Spleen (tissue), 11 donors: Measurements from ENCODE around the gene TMEM128. TPM values are rescaled to one million over a fixed set of nuclear protein-coding genes. Genes with fewer than 3 reads are reported as not detected.

ENCODE experiments used
- DNase-seq: peaks from one replicate; pipeline ENCODE4 v3.0.0-alpha.2; 2020
- H3K27ac ChIP-seq, 8 donors: fragments of 200-600 bp; sonication (generic) in 7 of 8; 1 replicate in 4 of 8; 2 replicates in 4 of 8; pipeline versions ENCODE4 v1.5.0 to v1.8.0; 2016 to 2021; ENCODE audit warnings: inconsistent platforms in 4 of 8, mild to moderate bottlenecking in 4 of 8, moderate library complexity in 1 of 8
- H3K27me3 ChIP-seq, 7 donors: fragments of 200-600 bp; sonication (generic) in 6 of 7; replicated peaks in 1 of 7; 1 replicate in 4 of 7; 2 replicates in 3 of 7; pipeline versions ENCODE4 v1.5.0 to v1.8.0; 2016 to 2021; ENCODE audit warnings: inconsistent platforms in 3 of 7, mild to moderate bottlenecking in 1 of 7
- H3K36me3 ChIP-seq, 6 donors: fragments of 200-600 bp; sonication (generic) in 5 of 6; 1 replicate in 4 of 6; 2 replicates in 2 of 6; pipeline versions ENCODE4 v1.5.0 to v1.8.0; 2016 to 2021; ENCODE audit warnings: inconsistent platforms in 2 of 6
- H3K4me1 ChIP-seq, 6 donors: fragments of 200-600 bp; sonication (generic) in 5 of 6; 1 replicate in 3 of 6; 2 replicates in 3 of 6; pipeline versions ENCODE4 v1.5.0 to v1.8.0; 2016 to 2021; ENCODE audit warnings: inconsistent platforms in 3 of 6
- H3K4me3 ChIP-seq, 8 donors: fragments of 200-600 bp; sonication (generic) in 7 of 8; 1 replicate in 4 of 8; 2 replicates in 4 of 8; pipeline versions ENCODE4 v1.5.0 to v1.8.0; 2016 to 2021; ENCODE audit warnings: inconsistent platforms in 4 of 8, mild to moderate bottlenecking in 4 of 8, moderate library complexity in 2 of 8
- H3K9me3 ChIP-seq, 8 donors: fragments of 200-600 bp; sonication (generic) in 7 of 8; 1 replicate in 4 of 8; 2 replicates in 4 of 8; pipeline versions ENCODE4 v1.5.0 to v1.8.0; 2016 to 2021; ENCODE audit warnings: inconsistent platforms in 4 of 8
- CTCF ChIP-seq, 11 experiments: fragments of 200-600 bp in 7 of 11; fragments of 450-650 bp in 4 of 11; sonication (generic) in 4 of 11; IDR thresholded peaks in 8 of 11; conservative IDR thresholded peaks in 3 of 11; 1 replicate in 7 of 11; 2 replicates in 4 of 11; pipeline versions ENCODE4 v1.4.0 to v1.8.0; 2016 to 2021; ENCODE audit warnings: antibody characterized with exemption in 11 of 11, inconsistent platforms in 4 of 11, mild to moderate bottlenecking in 1 of 11
- POLR2A ChIP-seq, 3 donors: fragments of 450-650 bp; IDR thresholded peaks; one replicate each; pipeline ENCODE4 v1.5.1; 2017; ENCODE audit warnings: antibody characterized with exemption in 3 of 3, mild to moderate bottlenecking in 1 of 3
- POLR2AphosphoS5 ChIP-seq, 3 donors: sonication (generic); formaldehyde crosslinking; IDR thresholded peaks; one replicate each; pipeline ENCODE4 v1.5.1; 2017; ENCODE audit warnings: antibody characterized with exemption in 3 of 3
- WGBS, 5 donors: extraction: QIAGEN DNeasy Blood & Tissue Kit in 3 of 5; methylation state at CpG; one replicate each; pipeline versions ENCODE4 v1.1.5 to v1.1.7; 2013 to 2018; 5-methylcytosine and 5-hydroxymethylcytosine counted together
- intact Hi-C: fragments of 100-400 bp; cut with DNase I; formaldehyde crosslinking; loops from one replicate; pipeline ENCODE4 v1.15.0; 2023; ENCODE audit warnings: low total_unique reads
- polyA plus RNA-seq, 3 donors: library from polyadenylated mRNA; stranded (reverse); fragments of 200-250 nt; gene quantifications; one replicate each; pipeline ENCODE4 v1.2.1, GENCODE V29; 2013
- total RNA-seq, 7 donors: library from RNA; depleted of rRNA in 3 of 7; stranded (reverse); fragments of >200 nt in 3 of 7; fragmentation: NEBNext Ultra II Directional in 4 of 7; extraction: Animal tissue kit (Norgen Biotek cat#: 25700) in 4 of 7; gene quantifications; one replicate each; pipeline versions ENCODE4 v1.1.0 to v1.2.1, GENCODE V29; 2016 to 2021
- donor health status: healthy with polysubstance abuse.
- donor health status: DM: no; HTN: no; CAD: no; lungs with moderate emphysema.
- donor health status: DM: no; HTN: no; CAD: no.
- donor health status: Bipolar disorder and iron deficiency.
- donor health status: healthy.
- donor health status: DM: no; HTN: no; CAD: no.
- donor health status: DM: yes; HTN: yes; CAD: no.

TMEM128 gene
- total and polyA plus RNA-seq, 10 donors, result 16.3 to 25.6 (median 21.6) TPM

- Histone ChIP-seq H3K4me1 (no peaks in the 10 kb centered on the region), H3K9me3 (peaks cover 0 to 7% (median 0%) of the 10 kb centered on the region in 8 donors), H3K27me3 (peaks cover 0 to 55% (median 0%) of the 10 kb centered on the region in 7 donors), H3K4me3 (no peak overlapping the region), H3K27ac (no peak overlapping the region), H3K36me3 (no peaks in the 10 kb centered on the region)
- DNase-seq, result no peak
- intact Hi-C loops, result no loop called here
- TF ChIP-seq POLR2AphosphoS5 (IDR thresholded peaks at IDR 0.05), result no peak
These were observed 41.8 kb downstream of the TMEM128 start for GRCh38 chr4:4206204-4206603.

- TF ChIP-seq POLR2A (IDR thresholded peaks at IDR 0.05) (no peak), CTCF (IDR thresholded peaks at IDR 0.05 in 8 of 11, conservative IDR thresholded peaks at IDR 0.05 in 3 of 11) (no peak), POLR2AphosphoS5 (IDR thresholded peaks at IDR 0.05) (no peak)
- intact Hi-C loops, result no loop called here
- Histone ChIP-seq H3K4me1 (no peaks in the 10 kb centered on the region), H3K9me3 (peaks cover 0 to 7% (median 0%) of the 10 kb centered on the region in 8 donors), H3K4me3 (no peak overlapping the region), H3K27ac (no peak overlapping the region), H3K36me3 (no peaks in the 10 kb centered on the region), H3K27me3 (peaks cover 0 to 47% (median 0%) of the 10 kb centered on the region in 7 donors)
- no peak for DNase-seq
- WGBS, 5 donors, result 75 to 86% (median 79%) methylated on average over 3 of the region's 3 CpGs
These were observed 43.6 kb downstream of the TMEM128 start for GRCh38 chr4:4204401-4204745.

- intact Hi-C loops, result no loop called here
- no peak for DNase-seq
- WGBS, 5 donors, result 79 to 85% (median 83%) methylated on average over 10 of the region's 10 CpGs
- peaks cover 0 to 7% (median 0%) of the 10 kb centered on the region in 8 donors for H3K9me3 ChIP-seq
- H3K36me3 ChIP-seq, result no peaks in the 10 kb centered on the region
- H3K4me1 ChIP-seq, result no peaks in the 10 kb centered on the region
- no peak overlapping the region for H3K27ac ChIP-seq
- no peak overlapping the region for H3K4me3 ChIP-seq
- TF ChIP-seq CTCF (IDR thresholded peaks at IDR 0.05 in 8 of 11, conservative IDR thresholded peaks at IDR 0.05 in 3 of 11) (no peak), POLR2A (IDR thresholded peaks at IDR 0.05) (no peak), POLR2AphosphoS5 (IDR thresholded peaks at IDR 0.05) (no peak)
- H3K27me3 ChIP-seq, result peaks cover 0 to 45% (median 0%) of the 10 kb centered on the region in 7 donors
These were observed 44.2 kb downstream of the TMEM128 start for GRCh38 chr4:4203688-4204400.

GRCh38 chr4:4202510-4202909 lies 45.5 kb downstream of the TMEM128 start:
- H3K36me3 ChIP-seq, result no peaks in the 10 kb centered on the region
- no peak overlapping the region for H3K27ac ChIP-seq
- H3K27me3 ChIP-seq, result peaks cover 0 to 38% (median 0%) of the 10 kb centered on the region in 7 donors
- H3K4me3 ChIP-seq, result no peak overlapping the region
- 71 to 85% (median 78%) methylated on average over 3 to 4 of the region's 4 CpGs for WGBS, 5 donors
- H3K9me3 ChIP-seq, result peaks cover 0 to 7% (median 0%) of the 10 kb centered on the region in 8 donors
- intact Hi-C loops, result no loop called here
- H3K4me1 ChIP-seq, result no peaks in the 10 kb centered on the region
- DNase-seq, result no peak
- no peak for TF ChIP-seq POLR2AphosphoS5 (IDR thresholded peaks at IDR 0.05)
- no peak for TF ChIP-seq CTCF (IDR thresholded peaks at IDR 0.05 in 8 of 11, conservative IDR thresholded peaks at IDR 0.05 in 3 of 11)
- no peak for TF ChIP-seq POLR2A (IDR thresholded peaks at IDR 0.05)
